GM18498 (cell line): Measurements from ENCODE around the gene RIC1.
"Not testable (repeated sequence)": the region's sequence is repeated elsewhere in the genome, so short reads cannot be mapped to it uniquely, and the experiment has no call there.

Source experiments
- ATAC-seq: cut with Tn5 transposase; IDR thresholded peaks from one replicate; pipeline ENCODE4 v1.9.1; 2021; ENCODE audit warnings: mild to moderate bottlenecking, moderate library complexity; ENCODE audit not compliant: unreplicated experiment

RIC1 gene

DNA sequence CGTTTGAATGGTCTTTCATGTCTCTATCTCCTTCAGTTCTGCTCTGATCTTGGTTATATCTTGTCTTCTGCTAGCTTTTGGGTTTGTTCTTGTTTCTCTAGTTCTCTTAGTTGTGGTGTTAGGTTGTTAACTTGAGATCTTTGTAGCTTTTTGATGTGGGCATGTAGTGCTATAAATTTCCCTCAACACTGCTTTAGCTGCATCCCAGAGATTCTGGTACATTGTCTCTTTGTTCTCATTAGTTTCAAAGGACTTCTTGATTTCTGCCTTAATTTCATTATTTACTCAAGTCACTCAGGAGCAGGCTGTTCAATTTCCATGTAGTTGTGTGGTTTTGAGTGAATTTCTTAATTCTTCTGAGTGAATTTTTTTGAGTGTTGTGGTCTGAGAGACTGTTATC is 33.9 kb downstream of the RIC1 start:
- not testable (repeated sequence) for ATAC-seq

DNA sequence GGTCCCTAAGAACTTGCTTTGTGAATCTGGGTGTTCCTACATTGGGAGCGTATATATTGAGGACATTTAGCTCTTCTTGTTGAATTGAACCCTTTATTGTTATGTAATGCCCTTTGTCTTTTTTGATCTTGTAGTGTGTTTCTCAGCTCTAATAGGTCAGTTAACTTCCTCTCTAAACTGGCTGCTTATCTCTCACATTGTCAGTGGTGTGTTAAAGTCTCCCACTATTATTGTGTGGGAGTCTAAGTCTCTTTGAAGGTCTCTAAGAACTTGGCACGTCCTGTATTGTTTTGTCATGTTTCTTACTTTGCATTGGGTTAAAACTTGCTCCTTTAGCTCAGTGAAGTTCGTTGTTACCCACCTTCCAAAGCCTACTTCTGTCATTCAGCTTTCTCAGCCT is 36.2 kb downstream of the RIC1 start:
- ATAC-seq = no peak

DNA sequence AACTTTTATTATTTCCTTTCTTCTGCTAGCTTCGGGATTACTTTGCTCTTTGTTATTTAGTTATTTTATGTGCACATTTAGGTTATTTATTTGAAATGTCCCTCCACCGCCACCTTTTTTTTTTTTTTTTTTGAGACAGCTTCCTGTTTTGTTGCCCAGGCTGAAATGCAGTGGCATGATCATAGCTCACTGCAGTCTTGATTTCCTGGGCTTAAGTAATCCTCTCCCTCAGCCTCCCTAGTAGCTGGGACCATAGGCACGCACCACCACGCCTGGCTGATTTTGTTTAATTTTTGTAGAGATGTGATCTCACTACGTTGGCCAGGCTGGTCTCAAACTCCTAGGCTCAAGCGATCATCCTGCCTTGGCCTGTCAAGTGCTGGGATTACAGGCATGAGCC is 38.5 kb downstream of the RIC1 start:
- ATAC-seq = no peak

DNA sequence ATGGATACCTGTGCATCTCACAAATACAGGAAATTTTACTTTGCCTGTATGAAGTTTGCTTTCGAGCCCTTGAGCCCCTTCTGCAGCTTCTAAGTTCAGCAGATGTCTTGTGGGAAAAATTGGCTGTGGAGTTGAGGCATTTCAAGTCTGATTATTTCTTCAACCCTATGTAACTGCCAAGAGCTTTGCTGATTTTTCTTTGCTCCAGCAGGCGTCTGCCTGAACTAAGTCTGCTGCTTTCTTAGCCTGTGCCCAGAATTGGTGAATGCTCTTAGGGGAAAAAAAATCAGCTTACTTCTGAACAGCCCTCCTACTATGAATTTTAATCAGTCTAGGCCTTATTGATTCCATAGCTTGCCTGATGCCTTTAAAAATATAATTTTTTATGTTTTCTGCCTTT is 41.2 kb downstream of the RIC1 start:
- ATAC-seq = no peak

DNA sequence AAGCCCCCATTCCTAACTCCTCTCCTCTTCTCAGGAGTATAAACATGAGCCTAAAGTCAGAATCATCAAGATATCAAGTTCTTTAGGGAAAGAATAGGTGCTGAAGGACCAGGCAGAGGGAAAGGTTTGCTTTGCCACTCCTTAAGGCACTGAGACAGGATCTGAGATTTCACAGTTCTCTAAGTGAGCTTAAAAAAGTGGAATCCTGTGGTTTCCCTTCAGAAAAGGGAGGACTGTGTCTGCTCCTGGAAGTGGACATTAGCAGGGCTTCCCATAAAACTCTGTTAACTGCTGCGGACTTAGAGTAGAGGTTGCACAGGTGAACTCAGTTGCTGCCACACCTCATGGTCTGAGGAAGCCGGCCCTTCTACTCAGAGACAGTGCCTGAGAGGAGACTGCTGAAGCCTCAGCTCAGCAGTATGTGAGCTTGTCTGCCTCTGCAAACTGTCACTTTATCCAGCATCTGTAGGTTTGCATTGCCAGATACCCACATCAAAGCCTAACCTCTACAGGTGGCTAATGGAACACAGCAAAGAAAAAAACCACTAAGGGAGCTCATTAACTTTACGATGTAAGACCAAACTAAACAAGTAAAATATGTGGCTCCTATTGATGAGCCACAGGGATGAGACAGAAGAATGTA is 42.9 kb downstream of the RIC1 start:
- no peak for ATAC-seq

DNA sequence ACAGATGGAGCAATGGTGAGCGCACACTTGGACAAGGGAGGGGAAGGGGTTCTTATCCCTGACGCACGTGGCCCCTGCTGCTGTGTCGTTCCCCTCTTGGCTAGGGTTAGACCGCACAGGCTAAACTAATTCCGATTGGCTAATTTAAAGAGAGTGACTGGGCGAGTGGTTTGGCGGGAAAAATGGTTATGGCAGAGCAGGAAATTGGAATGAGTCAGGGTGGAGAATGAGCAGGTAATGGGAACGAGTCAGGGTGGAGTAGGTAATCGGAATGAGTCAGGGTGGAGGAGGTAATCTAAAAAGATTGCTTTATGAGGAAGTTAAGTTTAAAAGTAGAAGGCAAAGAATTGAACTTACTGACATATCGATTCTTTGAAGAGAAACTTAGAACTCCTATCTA is 46.1 kb downstream of the RIC1 start:
- ATAC-seq = not testable (repeated sequence)

DNA sequence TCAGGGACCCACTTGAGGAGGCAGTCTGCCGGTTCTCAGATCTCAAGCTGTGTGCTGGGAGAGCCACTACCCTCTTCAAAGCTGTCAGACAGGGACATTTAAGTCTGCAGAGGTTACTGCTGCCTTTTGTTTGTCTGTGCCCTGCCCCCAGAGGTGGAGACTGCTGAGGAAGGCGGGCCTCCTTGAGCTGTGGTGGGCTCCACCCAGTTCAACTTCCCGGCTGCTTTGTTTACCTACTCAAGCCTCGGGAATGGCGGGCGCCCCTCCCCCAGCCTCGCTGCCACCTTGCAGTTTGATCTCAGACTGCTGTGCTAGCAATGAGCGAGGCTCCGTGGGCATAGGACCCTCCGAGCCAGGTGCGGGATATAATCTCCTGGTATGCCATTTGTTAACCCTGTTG is 54.7 kb downstream of the RIC1 start:
- not testable (repeated sequence) for ATAC-seq

DNA sequence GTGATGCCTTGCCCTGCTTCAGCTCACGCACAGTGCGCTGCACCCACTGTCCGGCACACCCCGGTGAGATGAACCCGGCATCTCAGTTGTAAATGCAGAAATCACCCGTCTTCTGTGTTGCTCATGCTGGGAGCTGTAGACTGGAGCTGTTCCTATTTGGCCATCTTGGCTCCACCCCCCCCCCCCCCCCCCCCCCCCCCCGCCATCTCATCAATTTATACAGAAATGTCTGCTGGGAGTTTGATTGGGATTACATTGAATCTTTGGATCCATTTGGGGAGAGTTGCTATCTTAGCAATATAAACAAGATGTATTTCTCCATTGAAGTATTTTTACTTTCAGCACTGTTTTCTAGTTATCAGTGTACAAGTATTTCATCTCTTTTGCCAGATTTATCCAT is 55.2 kb downstream of the RIC1 start:
- no peak for ATAC-seq

DNA sequence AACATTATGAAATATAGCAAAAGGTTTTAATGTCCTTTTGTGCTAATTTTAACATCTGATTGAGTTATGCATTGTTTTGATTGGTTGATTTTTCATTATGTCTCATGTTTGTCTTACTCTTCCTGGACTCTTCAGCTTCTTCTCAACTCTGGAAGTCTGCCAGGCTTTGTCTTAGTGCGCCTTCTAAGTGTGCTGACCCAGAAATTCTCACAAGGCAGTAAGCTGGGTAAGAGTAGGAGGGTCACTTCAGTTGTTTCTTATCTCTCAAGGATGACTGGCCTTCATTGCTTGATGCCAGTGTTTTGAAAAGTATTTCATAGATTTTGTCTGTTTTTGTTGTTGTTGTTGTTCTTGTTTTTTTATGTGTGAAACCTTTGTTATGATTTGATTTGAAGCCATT is 59.2 kb downstream of the RIC1 start:
- ATAC-seq = no peak

DNA sequence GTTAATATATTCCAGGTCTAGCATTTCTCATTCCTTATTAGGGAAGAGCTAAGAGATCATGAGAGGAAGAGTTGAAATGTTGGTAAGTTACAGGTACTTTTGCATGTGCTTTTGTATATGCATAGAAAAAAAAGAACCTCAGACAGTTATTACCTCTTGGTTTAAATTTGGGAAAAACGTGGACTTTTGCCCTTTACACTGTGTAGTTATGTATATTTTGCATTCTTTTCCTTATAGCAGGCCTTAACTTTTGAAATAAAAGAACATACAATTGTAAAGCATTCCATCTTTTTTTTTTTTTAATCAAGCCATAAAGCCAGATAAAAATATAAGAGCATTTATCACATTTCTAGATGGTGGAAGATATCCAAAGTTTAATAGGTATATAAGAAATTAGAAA is 61.4 kb downstream of the RIC1 start:
- ATAC-seq = no peak

DNA sequence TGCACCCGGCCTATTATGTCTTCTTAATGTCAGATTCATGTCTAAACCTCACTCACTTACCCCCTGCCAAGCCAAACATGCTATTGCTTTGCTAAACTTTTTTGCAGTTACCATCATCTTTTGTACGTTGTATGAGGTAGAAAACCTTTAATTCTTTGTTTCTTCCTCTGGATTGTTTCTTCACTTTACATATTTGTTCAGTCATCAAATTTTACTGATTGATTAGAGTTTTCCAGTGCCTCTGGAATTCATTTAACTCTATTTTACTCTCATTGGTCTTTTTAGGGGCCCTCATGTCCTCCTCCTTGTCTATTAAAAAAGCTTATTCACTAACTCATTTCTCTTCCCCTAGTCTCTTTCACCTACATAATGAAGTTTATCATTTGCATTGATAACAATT is 67.0 kb downstream of the RIC1 start:
- ATAC-seq = no peak

DNA sequence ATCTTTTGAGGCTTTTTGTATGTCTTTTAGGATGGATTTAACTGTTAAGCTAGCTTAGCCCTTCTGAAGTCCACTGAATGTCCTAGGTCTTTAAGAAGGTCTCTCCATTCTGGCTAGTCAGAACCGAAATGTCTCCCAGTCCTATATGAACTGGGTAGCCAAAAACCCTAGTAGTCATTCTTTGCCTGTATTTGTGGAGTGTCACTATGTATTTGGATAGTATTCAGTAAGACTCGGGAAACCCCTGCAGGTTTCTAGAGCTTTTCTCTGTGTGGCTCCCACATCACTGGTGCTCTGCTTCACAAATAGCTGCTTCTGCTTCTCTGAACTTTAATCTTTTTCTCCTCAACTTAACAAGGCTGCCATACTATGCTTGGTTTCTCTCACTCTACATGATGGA is 68.0 kb downstream of the RIC1 start:
- ATAC-seq = peak; percentile 64

DNA sequence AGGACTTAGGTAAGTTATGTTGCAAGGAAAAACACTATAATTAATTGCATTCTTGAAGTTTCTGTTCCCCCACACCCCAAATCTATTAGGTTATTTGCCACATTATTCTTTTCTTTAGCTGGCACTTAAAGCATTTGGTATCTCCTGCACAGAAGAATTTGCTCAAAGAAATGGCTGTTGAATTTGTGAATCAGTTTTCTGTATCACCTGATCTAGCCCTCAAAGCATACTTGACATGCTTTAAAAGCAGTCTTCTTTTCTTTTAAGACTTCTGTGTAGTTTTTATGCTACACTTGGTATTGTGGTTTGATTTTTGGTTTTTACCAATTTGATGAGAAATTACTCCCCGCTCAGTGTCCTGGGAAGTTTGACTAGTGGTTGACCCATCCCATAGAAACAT is 69.1 kb downstream of the RIC1 start:
- no peak for ATAC-seq

DNA sequence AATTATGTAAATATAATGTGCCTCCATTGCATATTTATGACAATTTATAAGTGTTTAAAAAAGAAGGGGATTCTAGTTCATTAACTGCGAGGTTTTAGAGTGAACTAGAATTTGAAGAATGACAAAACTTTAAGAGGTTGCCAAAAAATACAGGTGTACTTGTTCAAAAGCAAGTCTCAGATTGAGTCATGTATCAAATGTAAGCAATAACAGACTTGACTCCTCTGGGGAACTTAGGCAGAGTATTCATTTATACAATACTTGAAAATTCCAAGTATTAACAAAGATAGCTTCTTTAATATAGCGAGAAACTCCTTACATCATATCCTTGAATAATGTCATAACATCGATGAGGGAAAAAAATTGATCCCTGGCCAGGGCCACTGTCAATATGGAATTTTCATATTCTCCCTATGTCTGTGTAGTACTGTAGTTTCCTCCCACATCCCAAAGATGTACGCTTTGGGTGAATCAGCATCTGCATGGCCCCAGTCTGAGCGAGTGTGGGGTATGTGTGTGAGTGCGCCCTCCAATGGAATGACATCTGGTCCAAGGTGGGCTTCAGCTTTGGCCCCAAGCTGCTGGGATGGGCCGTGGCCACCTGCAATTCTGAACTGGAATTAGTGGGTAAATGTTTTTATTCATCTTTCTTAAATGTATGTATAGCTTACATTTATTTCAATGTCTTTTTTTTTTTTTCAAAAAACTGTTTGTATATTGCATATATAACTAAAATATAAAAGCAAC is 70.1 kb downstream of the RIC1 start:
- ATAC-seq = no peak

DNA sequence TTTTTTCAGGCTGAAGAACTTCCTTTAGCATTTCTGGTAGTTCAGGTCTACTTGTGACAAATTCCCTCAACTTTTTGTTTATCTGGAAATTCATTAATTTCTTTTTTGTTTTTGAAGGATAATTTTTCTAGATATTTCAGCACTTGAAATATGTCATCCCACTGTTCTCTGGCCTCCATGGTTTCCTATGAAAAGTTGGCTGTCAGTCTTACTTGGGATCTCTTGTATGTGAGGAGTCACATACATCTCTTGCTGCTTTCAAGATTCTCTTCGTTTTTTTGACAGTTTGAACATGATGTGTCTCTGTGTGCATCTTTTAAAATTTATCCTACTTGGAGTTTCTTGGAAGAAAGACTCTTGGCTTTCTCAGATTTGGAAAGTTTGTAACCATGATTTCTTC is 79.5 kb downstream of the RIC1 start:
- no peak for ATAC-seq

DNA sequence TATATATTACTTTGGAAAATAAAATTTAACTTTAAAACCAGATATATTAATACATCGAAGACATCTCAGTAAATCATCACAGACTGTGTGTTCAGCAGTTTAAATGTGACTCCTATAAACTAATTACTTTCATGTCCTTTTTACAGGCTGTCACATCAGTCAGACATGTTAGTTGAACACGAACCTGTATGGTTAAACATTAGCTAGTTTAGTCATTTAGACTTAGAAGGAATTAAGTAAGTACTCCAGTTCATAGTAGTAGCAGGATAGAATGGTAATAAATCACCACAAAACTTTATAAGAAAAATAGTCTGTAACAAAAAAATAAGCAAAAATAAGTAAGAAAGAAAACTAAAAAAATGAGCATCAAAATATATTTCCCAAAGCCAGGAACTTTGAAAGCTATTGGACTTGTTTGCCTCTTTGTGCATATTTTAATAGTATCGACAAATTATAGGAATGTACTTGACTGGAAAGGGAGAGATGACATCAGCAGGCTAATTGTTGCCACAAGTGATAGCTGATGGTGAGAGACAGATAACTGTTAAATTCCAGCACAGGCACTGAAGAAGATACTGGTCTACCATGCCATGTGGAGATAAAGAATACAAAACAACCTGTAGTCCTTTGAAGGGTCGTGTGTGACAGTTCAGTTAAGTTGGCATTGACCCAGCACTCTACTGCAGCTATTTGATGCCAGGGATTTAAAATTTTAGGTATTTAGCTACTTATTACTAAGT is 83.9 kb downstream of the RIC1 start:
- no peak for ATAC-seq

DNA sequence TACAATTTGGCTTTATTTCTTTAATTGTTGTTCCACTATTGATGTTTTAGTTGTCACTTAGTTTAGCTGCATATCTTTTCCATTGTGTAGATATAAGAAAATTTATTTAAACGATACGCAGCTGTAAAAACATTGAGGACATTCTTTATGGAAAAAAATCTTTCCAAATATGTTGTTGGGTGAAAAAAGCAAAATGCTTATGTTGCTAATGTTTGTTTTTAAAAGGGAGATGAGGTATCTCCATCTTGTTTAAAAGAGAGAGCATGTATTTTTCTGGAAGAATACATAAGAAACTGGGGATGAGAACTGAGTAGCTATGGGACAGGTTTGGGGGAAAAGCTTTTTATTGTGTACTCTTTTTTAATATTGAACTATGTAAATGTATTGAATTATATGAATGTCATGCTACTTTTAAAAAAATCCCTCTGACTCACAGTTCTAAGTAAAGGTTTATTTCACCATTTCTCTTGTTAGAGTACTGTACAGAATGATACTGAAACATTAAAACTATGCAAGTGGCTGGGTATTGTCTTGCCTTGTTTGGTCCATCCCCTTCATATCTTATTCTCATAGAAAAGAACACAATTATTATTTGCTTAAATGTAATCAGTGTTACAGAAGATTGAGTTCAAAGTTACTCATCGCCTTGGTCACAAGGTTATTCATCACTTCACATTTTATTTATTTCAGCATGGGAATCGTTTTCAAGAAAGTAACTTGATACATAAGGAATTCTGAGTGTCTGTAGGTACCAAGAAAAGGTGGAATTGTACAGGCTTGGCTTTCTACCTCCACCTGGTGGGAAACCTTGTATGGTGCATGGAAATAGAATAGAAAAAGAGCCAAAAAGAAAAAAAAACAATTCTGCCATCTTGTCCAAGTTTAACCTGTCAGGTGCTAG is 85.8 kb downstream of the RIC1 start:
- no peak for ATAC-seq

DNA sequence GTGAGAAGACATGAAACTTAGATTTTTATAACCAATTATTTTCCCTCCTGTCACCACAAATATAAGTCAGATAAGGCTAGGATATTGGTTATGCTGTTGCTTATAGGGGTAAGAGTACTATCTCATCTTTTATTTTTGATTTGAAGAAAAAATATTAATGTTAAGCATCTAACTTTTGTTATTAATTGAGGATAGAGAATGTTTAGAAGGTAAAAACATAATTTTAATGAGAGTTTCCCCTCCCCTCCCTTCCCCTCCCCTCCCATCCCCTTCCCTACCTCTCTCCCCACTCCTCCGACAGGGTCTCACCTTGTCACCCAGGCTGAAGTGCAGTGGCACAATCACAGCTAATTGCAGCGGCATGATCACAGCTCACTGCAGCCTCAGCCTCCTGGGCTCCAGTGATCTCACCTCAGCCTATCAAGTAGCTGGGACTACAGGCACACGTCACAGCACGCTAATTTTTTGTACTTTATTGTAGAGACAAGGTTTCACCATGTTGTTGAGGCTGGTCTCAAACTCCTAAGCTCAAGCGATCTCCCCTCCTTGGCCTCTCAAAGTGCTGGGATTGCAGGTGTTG is 86.7 kb downstream of the RIC1 start:
- no peak for ATAC-seq

DNA sequence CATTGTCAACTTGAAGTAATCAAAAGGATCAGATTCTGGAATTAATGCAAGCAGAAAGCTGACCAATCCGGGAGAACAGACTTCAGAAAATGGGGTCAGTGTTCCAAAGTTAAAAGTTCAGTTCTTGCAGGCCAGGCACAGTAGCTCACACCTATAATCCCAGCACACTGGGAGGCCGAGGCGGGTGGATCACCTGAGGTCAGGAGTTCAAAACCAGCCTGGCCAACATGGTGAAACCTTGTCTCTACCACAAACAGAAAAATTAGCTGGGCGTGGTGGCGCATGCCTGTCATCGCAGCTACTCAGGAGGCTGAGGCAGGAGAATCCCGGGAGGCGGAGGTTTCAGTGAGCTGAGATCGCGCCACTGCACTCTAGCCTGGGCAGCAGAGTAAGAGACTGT is 88.5 kb downstream of the RIC1 start:
- ATAC-seq = not testable (repeated sequence)

DNA sequence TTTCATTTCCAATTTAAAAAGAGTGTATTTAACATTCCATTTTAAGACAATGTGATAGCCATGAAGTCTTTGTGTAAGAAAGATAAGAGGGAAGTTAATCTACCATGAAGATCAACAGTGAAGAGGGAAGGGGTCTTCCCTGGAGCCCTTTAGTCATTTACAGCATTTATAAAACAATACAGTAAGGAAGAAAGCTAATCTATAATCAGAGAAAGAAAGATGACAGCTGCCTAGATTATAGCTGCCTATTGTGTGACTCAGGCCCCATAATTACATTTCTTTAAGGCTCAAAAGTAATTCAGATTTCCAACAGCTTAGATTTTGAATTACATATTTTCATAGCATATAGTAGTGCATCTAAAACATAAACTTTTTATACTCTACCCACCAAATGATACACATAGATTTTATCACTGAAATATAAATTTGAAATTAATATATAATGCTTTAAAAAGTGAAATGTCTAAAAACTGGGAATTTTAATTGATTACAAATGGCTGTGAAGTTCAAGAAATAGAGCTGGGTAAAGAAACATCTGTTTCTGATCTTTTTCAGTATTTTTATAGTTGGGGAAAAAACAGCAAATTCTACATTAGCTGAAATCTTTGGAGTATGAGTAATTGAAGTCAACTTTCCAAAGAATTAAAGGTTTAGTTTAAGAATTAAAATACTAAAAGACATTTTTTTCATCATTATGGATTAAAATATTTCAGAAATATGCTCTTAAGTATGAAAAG is 89.6 kb downstream of the RIC1 start:
- no peak for ATAC-seq
